SW 1271 (cell line): ENCODE measurements around the gene GPR65.

Experiments
- DNase-seq, 2 experiments: peaks; one replicate each; lab custom pipeline; 2025; lab: John Stamatoyannopoulos, UW

Gene GPR65

GRCh38 chr14:88040146-88040545, 35.2 kb downstream of the GPR65 start:
- no peak for DNase-seq

- no peak for DNase-seq
Observed at GRCh38 chr14:88043529-88044443, 38.9 kb downstream of the GPR65 start.

- no peak for DNase-seq
Observed at GRCh38 chr14:88044444-88044758, 39.5 kb downstream of the GPR65 start.

GRCh38 chr14:88044776-88045446, 40.0 kb downstream of the GPR65 start:
- no peak for DNase-seq

- DNase-seq, result no peak
Observed at GRCh38 chr14:88045705-88046104, 40.8 kb downstream of the GPR65 start.

GRCh38 chr14:88048351-88048750, 43.4 kb downstream of the GPR65 start:
- no peak for DNase-seq

DNA sequence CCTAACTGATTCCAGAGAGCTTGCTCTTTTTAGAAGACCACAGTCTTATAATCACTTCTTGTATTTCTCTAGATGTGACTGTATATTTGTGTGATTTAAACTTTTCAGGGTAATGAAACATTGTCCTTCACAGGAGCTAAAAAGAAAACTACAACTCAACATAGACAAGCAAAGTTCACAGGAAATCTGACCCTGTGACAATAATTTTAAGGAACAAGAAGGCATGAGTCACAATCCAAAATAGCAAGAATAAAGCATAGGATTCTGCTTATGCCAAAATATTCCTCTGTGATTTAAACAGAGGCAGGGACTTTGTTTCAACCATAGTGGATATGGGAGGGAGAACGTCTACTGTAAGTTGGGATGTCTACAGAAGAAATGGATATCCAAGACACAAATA, 44.3 kb downstream of the GPR65 start:
- no peak for DNase-seq

DNA sequence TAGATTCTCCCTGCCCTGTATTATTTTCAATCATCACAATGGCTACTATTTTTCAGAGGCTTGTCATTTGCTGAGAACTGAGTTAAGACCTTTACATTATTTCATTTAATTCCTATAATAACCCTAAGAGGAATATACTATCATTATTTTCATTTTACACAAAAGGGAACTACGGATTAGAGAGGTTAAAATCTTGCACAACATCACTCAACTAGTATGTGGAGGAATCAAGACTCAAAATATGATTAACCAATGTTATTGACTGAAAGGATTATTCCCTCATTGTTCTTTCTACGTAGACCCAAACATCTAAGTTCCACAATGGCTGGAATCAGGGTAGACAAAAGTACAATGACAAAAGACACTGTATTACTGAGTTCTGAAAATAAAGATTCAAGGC, 45.0 kb downstream of the GPR65 start:
- DNase-seq, result no peak

- DNase-seq, result no peak
Observed at GRCh38 chr14:88060576-88060975, 55.6 kb downstream of the GPR65 start.

GRCh38 chr14:88063811-88064210, 58.9 kb downstream of the GPR65 start:
- no peak for DNase-seq
